ENCODE measurements around the gene PLVAP. TPM values are rescaled to one million over a fixed set of nuclear protein-coding genes. Genes with fewer than 3 reads are reported as not detected.

PLVAP gene
- total RNA-seq, 1 experiment from 2014 or later: not detected

DNA sequence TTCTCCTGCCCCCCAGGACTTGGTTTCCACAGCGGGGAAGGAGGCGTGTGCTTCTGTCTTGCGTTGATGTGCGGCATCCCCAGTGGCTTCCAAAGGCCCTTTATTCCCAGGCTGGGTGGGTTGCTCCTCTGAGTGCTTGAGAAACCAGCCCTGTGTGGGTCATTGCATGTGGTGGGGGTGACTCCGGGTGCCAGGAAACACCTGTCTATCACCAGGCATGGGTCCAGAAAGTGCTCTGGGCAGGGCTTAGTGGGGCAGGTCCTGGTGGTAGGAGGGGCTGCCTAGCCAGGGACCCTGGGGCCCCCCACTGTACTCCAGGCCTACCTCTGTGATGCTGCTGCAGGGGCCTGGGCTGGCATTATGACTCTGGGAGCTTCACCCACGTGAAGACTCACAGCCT is 58.2 kb downstream of the PLVAP start:
- in situ Hi-C loops (cut with HindIII; ENCODE audit: low pct_unique_long_range_greater_than_20kb, low sequenced_read_pairs): no loop called here
- DNase-seq (ENCODE audit: low read depth, low spot score): no peak

DNA sequence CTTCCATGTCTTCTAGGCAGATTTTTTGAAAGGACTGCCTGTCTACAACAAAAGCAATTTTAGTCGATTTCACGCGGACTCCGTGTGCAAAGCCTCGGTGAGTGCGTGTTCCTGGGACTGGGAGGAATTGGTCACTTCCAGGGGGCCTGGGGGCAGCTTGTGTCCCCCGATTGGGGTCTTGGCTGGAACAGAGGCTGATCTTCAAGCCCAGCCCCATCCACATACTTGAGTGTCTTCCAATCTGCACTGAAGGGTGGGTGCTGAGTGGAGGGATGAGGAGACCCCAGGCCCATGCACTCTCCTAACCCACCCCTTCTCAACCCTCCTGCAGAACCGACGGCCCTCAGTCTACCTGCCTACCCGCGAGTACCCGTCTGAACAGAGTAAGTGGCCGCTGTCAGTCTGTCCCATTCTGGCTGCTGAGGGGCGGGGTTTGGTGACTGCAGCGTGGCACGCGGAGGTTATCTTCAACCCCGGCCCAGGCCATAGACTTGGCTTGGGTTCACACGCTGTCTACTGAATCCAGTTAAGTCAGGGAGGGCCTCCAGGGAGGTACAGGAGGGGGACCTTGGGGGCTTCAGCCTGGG is 63.0 kb downstream of the PLVAP start:
- in situ Hi-C loops (cut with HindIII; ENCODE audit: low pct_unique_long_range_greater_than_20kb, low sequenced_read_pairs): no loop called here
- DNase-seq (ENCODE audit: low read depth, low spot score): no peak

DNA sequence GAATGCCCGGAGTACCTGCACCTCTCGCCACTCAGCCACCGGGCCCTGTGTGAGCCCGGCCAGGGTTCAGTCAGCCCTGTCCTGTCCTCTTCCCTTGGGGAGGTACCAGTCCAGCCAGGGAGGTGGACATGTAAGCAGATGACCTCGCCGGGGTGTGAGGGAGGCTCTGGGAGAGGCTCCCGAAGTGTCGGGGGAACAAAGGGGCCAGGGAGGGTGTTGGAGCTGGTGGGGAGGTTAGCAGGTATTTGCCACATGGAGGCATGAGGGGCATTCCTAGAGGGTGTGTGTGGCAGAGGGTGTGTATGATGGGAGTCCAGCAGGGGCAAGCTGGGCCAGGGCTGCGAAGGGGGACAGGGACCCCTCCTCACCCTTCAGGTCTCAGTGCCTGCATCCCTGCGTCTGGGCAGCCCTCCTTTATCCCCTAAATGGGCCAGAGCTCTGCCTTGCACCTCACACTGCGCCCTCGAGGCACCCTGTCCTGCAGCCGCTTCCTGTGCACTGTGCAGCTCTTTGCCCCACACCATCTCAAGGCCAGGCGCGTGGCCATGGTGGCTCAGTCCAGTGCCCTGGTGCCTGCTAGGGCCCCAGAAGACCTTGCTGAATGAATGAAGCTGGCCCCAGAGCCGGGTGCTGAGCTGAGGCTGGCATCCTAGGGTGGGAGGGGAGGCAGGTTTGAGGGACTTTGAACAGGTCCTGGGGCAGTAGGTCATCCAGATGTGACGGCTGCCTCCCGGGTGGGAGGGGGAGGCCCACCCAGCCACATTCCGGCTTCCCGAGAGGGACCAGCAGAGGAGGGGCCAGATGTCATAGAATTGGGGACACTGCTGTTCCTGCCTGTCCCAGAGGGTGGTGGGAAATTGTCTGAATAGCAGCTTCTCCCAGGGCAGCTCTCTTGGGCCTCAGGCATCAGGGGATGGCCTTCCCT is 64.7 kb downstream of the PLVAP start:
- in situ Hi-C loops (cut with HindIII; ENCODE audit: low pct_unique_long_range_greater_than_20kb, low sequenced_read_pairs): no loop called here
- no peak for DNase-seq (ENCODE audit: low read depth, low spot score)

DNA sequence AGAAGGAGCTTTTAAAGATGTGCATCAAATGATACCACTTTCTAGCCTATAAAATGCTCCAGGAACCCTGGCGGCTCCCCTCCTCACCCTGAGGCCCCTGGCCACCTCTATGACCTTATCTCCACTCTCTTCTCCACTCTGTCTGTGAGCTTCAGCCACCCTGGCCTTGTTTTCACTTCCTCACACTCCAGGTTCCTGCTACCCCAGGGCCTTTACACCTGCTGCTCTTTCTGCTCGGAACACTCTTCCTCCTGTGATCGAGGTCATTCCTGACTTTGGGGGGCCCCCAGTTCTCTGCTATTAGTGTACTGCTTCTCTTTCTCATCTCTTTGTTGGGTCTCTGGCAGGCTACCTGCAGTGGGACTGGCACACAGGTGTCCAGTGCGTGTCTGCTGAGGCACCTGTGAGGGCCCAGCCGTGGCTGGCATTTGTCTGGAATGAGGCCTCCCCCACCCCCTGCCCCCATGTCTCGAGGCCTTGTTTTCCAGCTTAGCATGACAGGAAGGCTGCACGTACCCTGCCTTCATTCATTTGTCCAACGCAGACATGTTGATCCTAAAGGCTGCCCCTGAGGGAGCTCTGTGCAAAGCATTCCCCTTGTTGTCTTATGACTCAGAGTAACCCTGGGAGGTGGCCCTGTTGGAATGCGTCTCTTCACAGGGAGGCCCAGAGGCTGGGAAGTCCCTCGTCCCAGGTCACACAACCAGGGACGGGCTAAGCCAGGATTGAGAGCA is 65.5 kb downstream of the PLVAP start:
- DNase-seq (ENCODE audit: low read depth, low spot score): no peak

DNA sequence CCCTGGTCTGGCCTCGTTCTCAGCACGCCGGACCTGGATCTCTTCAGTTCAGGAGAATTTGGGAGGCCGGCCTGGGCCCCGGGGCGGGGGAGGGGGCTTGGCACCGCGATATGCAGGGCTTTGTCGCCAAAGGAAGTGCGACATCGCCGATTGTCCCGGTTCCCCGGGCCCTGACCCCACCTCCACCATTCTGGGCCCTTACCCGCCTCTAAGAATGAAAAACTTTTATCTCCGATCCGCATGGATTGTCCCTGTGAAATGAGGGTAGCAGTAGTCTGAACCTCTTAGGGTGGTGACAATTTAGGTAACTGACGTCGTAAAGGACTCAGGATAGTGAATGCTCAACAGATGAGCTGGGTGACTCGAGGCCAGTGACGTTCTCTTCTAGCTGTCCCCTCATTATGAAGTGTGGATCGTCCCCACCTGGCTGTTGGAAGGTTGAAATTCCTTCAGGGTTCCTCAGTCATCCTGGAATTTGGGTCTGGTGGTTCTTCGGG is 67.1 kb downstream of the PLVAP start:
- in situ Hi-C loops (cut with HindIII; ENCODE audit: low pct_unique_long_range_greater_than_20kb, low sequenced_read_pairs): no loop called here

More for the DNA sequence above, 65.5 kb downstream of the PLVAP start:
- in situ Hi-C loops (cut with HindIII; ENCODE audit: low pct_unique_long_range_greater_than_20kb, low sequenced_read_pairs): no loop called here

DNA sequence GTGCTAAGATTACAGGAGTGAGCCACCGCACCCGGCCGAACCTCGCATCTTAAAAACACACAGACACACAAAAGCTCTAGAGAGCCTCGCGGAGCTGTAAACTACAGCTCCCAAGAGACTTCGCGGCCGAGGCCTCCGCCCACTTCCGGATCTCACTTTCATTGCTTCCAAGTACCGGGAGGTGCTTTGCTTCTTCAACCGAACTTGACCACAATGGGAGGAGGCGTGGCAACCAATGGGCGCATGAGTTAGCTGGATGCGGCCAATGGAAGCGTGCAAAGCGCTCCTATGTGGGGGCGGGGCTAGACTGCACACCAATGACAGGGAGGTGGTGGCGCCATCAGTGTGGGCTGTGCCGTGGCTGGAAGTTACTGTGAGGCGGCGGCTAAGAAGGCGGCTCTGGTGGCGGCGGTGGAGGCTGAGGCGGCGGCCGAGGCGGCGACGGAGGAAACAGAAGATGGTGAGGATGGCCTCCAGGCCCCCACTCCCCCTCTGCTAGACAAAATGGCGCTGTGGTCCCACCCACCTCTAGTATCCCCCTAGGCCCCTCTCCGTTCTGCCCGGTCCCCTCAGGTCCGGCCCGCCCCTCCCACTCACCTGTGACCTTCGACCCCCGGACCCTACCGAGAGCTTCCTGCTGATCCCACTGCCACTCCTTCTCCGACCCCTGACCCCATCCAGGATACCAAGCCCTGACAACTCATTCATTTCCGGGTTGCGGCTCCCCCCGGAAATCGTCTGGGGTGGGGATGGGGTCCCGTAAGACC is 67.8 kb downstream of the PLVAP start, which contains the start of gene DDA1:
TSS of gene DDA1 (plus strand) at position 366 of the 767 bp plus-strand sequence. CDS start at position 458, 92 bp downstream.
- DNase-seq (ENCODE audit: low read depth, low spot score): peak; percentile 99
- in situ Hi-C loops (cut with HindIII; ENCODE audit: low pct_unique_long_range_greater_than_20kb, low sequenced_read_pairs): no loop called here

More for the DNA sequence above, 67.1 kb downstream of the PLVAP start:
- DNase-seq (ENCODE audit: low read depth, low spot score): no peak

DNA sequence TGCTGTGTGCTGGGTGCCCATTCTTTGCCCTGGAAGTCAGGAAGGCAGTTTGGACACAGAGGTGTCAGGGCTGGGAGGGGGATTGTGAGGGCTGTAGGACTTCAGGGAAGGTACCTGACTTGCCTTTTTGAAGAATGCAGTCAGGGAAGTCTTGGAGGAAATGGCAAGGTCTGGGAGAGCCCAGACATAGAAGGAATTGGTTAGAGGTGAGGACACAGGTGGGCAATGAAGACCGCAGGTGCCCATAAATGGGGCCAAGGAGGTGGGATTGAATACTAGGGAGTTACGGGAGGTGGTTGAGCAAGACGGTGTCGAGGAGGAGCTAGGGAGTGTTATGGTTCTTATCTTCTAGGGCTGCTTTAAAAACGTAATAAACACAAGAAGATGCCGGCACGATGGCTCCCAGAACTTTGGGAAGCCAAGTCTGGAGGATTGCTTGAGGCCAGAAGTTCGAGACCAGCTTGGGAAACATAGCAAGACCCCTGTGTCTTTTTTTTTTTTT is 69.2 kb downstream of the PLVAP start:
- in situ Hi-C loops (cut with HindIII; ENCODE audit: low pct_unique_long_range_greater_than_20kb, low sequenced_read_pairs): no loop called here
- no peak for DNase-seq (ENCODE audit: low read depth, low spot score)

DNA sequence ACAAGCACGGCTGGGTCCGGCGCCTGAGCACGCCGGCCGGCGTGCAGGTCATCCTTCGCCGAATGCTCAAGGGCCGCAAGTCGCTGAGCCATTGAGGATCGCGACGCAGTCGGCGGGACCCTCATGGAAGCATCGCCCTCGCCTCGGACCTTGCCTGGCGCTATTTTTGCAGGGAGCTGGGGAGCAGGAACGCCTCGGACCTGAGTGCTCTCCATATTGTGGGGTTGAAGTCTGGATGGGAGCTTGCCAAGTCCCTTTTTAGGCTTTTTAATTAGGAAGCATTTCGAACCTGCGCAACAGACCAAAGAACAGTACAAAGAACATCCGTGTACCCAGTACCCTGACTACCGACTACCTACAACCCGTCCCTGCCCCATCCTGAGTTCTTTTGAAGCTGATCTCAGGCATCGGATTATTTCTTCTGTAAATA is 70.8 kb downstream of the PLVAP start:
- in situ Hi-C loops (cut with HindIII; ENCODE audit: low pct_unique_long_range_greater_than_20kb, low sequenced_read_pairs): no loop called here
- DNase-seq (ENCODE audit: low read depth, low spot score): peak; percentile 11

DNA sequence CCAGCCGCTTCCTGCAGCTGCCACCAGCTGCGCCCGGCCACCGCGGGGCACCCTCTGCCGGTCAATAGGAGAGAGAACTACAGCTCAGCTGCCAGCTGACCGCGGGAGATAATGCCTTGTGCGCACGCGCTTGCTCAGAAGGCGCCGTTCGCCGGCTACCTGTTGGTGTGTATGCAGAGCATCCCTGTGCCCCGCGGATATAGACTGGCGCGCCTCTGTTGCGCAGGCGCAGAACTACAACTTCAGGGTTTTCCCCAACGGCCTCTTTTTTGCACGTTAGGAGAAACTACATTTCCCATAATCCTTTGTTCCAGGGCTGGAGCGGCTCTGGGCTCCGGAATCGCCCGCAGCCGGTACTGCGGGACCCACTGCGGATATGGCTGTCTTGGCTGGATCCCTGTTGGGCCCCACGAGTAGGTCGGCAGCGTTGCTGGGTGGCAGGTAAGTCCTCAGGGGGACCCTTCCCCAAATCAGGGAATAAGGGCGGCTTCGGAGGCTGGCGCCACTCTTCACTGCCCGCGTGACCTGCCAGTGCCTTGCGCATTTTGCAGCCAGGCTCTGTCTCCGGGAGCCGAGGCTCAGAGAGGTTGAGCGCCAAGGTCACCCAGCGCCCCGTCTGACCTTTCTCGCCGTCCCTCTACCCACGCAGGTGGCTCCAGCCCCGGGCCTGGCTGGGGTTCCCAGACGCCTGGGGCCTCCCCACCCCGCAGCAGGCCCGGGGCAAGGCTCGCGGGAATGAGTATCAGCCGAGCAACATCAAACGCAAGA is 71.4 kb downstream of the PLVAP start, which contains the start of gene MRPL34:
TSS of gene MRPL34 (plus strand) at position 356 of the 768 bp plus-strand sequence. CDS start at position 377, 21 bp downstream.
- peak; percentile 98 for DNase-seq (ENCODE audit: low read depth, low spot score)
- in situ Hi-C loops (cut with HindIII; ENCODE audit: low pct_unique_long_range_greater_than_20kb, low sequenced_read_pairs): no loop called here

DNA sequence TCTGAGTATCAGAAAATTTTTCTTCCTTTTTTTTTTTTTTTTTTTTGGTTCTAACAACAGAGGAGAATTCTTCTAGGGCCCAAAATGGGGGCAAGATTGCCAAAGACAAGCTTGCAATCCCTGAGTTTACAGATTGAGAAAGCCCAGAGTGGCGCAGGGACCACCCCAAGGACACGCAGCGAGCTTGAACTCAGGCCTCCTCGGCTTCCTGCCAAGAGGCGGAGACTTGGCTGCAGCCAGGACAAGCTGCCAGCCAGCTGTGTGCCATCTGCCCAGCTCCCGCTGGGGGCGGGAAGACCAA is 72.0 kb downstream of the PLVAP start:
- no peak for DNase-seq (ENCODE audit: low read depth, low spot score)
- in situ Hi-C loops (cut with HindIII; ENCODE audit: low pct_unique_long_range_greater_than_20kb, low sequenced_read_pairs): no loop called here

DNA sequence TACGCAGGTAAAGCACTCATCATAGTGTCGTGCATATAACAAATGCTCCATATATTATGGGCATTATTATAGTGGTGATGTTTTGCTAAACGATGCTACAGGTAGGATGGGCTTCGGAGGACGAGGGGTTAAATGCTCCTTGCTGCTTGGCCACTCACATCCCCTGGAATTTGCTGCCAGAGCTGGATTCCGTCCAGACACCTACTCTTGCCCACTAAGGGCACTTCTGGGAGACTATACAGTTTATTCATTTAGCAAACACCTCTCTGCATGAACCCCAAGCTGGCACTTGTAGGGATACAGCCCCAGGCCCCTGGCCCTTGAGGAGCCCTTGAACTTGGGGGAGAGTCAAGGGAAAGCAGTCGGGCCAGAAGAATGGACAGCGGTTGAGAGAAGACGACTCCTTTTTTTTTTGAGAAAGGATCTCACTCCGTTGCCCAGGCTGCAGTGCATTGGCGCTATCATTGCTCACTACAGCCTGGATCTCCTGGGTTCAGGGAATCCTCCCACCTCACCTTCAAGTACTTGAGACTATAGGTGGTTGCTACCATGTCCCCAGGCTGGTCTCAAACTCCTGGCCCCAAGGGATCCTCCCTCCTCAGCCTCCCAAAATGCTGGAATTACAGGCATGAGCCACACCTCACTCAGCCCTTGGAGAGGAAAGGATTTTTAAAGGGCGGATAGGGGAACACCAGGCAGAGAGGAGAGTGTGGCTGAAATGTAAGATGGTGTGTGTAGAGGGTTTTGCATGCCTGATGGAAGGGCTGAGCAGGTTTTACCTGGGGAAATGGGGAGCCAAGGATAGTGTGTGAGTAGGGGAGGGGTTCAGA is 72.5 kb downstream of the PLVAP start:
- in situ Hi-C loops (cut with HindIII; ENCODE audit: low pct_unique_long_range_greater_than_20kb, low sequenced_read_pairs): no loop called here
- DNase-seq (ENCODE audit: low read depth, low spot score): no peak

DNA sequence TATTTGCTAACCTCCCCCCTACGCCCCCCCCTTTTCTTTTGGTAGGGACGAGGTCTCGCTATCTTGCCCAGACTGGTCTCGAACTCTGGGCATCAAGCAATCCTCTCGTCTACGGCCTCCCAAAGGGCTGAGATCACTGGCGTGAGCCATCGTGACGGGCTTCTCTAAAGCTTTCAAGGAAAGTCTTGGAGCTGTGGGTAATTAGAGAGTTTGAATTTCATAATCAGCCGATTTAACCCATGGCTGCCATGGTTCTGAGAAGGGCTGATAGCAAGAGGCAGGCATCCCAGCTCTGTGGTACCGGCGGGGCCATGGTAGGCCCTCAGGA is 73.2 kb downstream of the PLVAP start:
- in situ Hi-C loops (cut with HindIII; ENCODE audit: low pct_unique_long_range_greater_than_20kb, low sequenced_read_pairs): no loop called here
- no peak for DNase-seq (ENCODE audit: low read depth, low spot score)

DNA sequence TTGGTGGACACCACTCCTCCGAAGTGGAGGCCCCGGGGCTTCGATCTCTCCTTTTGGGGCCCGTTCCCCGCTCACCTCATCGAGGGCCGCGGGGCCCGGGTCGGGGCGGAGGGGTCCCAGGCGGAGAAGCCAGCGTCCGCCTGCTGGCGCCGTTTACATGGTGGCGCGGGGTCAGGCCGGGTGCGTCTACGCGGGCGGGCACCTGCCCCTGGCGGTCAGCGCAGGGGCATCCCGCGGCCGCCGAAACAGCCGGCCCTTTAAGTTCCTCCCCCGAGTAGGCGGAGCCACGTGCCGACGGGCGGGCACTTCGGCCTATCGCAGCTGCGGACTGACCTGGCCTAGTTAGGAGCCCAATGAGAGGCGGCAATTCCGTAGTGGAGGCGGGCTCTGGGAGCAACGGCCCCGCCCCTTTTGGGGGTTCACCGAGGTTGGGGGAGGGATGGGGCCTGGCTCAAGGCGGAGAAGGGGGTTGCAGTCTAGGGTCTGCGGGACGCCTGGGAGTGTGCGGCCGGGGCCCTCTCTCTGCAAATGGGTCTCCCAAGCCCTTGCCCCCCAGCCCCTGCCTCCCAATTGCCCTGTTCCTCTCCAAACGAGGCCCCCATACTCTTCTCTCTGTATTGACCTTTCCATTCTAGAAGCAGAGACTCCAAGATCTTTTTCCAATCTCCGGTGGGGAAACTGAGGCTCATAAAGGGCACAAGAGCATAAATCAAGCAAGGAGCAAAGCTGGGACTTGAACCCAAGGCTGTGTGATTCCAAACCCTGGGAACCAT is 73.8 kb downstream of the PLVAP start, which contains the start of gene ABHD8:
TSS of gene ABHD8 (minus strand) at position 259 of the 773 bp plus-strand sequence. CDS start 1,809 bp downstream, outside the sequence.
- in situ Hi-C loops (cut with HindIII; ENCODE audit: low pct_unique_long_range_greater_than_20kb, low sequenced_read_pairs): no loop called here
- peak; percentile 90 for DNase-seq (ENCODE audit: low read depth, low spot score)

DNA sequence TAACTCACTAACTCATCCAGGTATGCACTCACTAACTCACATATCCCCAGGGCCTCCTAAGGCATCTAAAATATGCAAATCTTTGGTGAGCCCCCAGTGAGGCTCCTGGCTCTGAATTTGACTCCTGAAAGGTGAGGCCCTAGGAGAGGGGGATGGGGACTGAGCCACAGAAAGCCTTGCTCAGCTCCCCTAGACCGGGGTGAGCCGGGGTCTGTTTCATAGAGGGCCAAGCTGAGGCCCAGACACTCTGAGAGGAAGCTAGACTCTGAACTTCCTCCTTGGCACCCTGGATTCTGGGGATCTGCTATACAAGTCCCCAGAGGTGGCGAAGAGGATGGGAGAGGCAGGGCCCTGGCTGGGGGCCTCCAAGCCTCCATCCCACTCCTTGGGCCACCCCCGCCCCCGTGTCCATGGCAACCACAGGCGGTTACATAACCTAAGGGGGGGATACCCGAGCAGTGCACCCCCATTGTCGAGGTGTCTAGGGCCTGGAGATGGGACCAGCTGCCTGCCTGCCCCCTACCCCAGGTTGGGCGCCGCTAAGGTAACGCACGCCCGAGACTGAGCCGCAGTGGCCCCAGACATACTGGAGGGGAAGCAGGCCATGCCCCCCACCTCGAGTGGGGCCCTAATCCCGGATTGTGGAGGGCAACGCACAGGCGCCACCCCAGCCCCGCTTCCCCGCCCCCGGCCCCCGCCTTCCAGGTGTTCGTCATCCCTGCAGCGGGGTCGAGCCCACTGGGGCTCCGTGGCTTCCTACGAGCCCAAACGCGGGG is 74.6 kb downstream of the PLVAP start:
- in situ Hi-C loops (cut with HindIII; ENCODE audit: low pct_unique_long_range_greater_than_20kb, low sequenced_read_pairs): no loop called here
- no peak for DNase-seq (ENCODE audit: low read depth, low spot score)
